ENCODE measurements around the gene GNA15. TPM values are rescaled to one million over a fixed set of nuclear protein-coding genes. Genes with fewer than 3 reads are reported as not detected.

Gene GNA15
- total RNA-seq, 6 experiments from 2014 or later, result 0.31 to 3.9 (median 0.83) TPM

- intact Hi-C loops (cut with DNase I), result no loop called here
- DNase-seq, result peak in 2 of 3 donors; percentile 18 to 42
- Histone ChIP-seq H3K36me3 (peaks cover 0 to 20% (median 3%) of the 10 kb centered on the region in 4 donors), H3K4me1 (no peaks in the 10 kb centered on the region), H3K4me3 (no peak overlapping the region), H3K9me3 (no peaks in the 10 kb centered on the region), H3K27me3 (no peaks in the 10 kb centered on the region), H3K27ac (no peak overlapping the region)
- TF ChIP-seq POLR2A (IDR thresholded peaks at IDR 0.05), result no peak
- TF ChIP-seq, protein P1, sequence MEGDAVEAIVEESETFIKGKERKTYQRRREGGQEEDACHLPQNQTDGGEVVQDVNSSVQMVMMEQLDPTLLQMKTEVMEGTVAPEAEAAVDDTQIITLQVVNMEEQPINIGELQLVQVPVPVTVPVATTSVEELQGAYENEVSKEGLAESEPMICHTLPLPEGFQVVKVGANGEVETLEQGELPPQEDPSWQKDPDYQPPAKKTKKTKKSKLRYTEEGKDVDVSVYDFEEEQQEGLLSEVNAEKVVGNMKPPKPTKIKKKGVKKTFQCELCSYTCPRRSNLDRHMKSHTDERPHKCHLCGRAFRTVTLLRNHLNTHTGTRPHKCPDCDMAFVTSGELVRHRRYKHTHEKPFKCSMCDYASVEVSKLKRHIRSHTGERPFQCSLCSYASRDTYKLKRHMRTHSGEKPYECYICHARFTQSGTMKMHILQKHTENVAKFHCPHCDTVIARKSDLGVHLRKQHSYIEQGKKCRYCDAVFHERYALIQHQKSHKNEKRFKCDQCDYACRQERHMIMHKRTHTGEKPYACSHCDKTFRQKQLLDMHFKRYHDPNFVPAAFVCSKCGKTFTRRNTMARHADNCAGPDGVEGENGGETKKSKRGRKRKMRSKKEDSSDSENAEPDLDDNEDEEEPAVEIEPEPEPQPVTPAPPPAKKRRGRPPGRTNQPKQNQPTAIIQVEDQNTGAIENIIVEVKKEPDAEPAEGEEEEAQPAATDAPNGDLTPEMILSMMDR (IDR thresholded peaks at IDR 0.05), result no peak
- ATAC-seq, result no peak
- WGBS (ENCODE audit: insufficient coverage, low coverage, low lambda C conversion rate, missing lambda C conversion rate), result 96% methylated on average over 4 of the region's 21 CpGs
These were observed 19.2 kb upstream of the GNA15 start for GRCh38 chr19:3116621-3117020.

DNA sequence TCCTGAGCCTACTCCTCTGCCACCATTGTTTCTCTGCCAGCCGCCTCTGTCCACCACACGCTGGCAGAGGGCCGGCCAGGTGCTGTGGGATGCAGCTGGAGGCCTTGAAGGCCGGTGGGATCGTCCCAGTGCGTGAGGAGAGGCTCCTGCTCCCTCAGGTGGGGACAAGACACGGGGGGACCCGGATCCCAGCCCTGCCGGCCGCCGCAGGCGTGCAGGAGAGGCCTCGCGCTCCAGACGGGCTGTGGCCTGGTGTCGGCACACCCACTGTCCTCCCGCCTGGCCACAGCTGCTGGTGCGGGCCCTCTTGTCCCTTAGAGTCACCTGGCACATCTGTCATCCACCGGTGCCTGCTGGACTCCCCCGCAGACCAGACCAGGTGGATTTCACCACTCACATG, 18.1 kb upstream of the GNA15 start:
- Histone ChIP-seq H3K27ac (no peak overlapping the region), H3K36me3 (peaks cover 0 to 20% (median 3%) of the 10 kb centered on the region in 4 donors), H3K9me3 (no peaks in the 10 kb centered on the region), H3K27me3 (no peaks in the 10 kb centered on the region), H3K4me3 (no peak overlapping the region), H3K4me1 (peaks cover 0 to 5% (median 0%) of the 10 kb centered on the region in 4 donors)
- ATAC-seq, result no peak
- WGBS (ENCODE audit: insufficient coverage, low coverage, low lambda C conversion rate, missing lambda C conversion rate), result no CpG with 5 or more reads among the region's 20 CpGs
- peak in 2 of 3 donors; percentile 19 to 52 for DNase-seq
- no peak for TF ChIP-seq POLR2A (IDR thresholded peaks at IDR 0.05)
- TF ChIP-seq, protein P1 (IDR thresholded peaks at IDR 0.05), result no peak
- intact Hi-C loops (cut with DNase I), result no loop called here

GRCh38 chr19:3118232-3119070, 17.4 kb upstream of the GNA15 start:
- H3K9me3 ChIP-seq, result no peaks in the 10 kb centered on the region
- intact Hi-C loops (cut with DNase I), result no loop called here
- peaks cover 0 to 20% (median 3%) of the 10 kb centered on the region in 4 donors for H3K36me3 ChIP-seq
- no peak overlapping the region for H3K27ac ChIP-seq
- H3K4me1 ChIP-seq, result peaks cover 0 to 10% (median 0%) of the 10 kb centered on the region in 4 donors
- WGBS (ENCODE audit: insufficient coverage, low coverage, low lambda C conversion rate, missing lambda C conversion rate), result 77% methylated on average over 11 of the region's 42 CpGs
- no peak overlapping the region for H3K4me3 ChIP-seq
- peak in 1 of 3 donors; percentile 51 for DNase-seq
- no peaks in the 10 kb centered on the region for H3K27me3 ChIP-seq
- TF ChIP-seq POLR2A (IDR thresholded peaks at IDR 0.05), result no peak
- TF ChIP-seq, protein P1 (IDR thresholded peaks at IDR 0.05), result no peak
- ATAC-seq, result no peak

DNA sequence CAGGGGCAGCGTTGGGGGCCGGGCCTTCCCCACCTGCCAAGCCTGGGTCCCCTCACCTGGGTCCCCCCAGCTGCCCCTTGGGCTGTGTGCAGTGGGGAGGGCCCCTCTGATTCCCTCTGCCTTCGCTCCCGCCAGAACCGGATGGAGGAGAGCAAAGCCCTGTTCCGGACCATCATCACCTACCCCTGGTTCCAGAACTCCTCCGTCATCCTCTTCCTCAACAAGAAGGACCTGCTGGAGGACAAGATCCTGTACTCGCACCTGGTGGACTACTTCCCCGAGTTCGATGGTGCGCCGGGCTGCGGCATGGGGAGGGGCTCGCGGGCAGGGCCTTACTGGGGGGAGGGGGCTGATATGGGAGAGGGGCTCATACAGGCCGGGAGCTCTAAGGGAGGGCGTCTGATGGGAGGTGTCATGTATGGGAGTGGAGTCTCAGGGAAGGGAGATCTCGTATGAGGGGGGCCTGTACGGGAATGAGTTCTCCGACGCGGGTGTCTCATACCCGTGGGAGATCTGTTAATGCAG, 16.7 kb upstream of the GNA15 start:
- no peaks in the 10 kb centered on the region for H3K9me3 ChIP-seq
- H3K27me3 ChIP-seq, result no peaks in the 10 kb centered on the region
- DNase-seq, result peak in 2 of 3 donors; percentile 9 to 29
- H3K4me1 ChIP-seq, result peaks cover 0 to 16% (median 3%) of the 10 kb centered on the region in 4 donors
- H3K4me3 ChIP-seq, result no peak overlapping the region
- TF ChIP-seq, protein P1 (IDR thresholded peaks at IDR 0.05), result no peak
- TF ChIP-seq POLR2A (IDR thresholded peaks at IDR 0.05), result no peak
- no peak for ATAC-seq
- WGBS (ENCODE audit: insufficient coverage, low coverage, low lambda C conversion rate, missing lambda C conversion rate), result 88% methylated on average over 14 of the region's 23 CpGs
- H3K27ac ChIP-seq, result no peak overlapping the region
- peaks cover 0 to 20% (median 3%) of the 10 kb centered on the region in 4 donors for H3K36me3 ChIP-seq
- intact Hi-C loops (cut with DNase I), result no loop called here
